Stimulated activated naive CD8-positive, alpha-beta T cell treated with anti-CD3 and anti-CD28 coated beads, Interleukin-15, Interleukin-2, amounts not matched to agents 100 ng/mL and 50 ng/mL, for 24 hours (primary cell): ENCODE results near the gene FITM2.
"Not testable (repeated sequence)": the region's sequence is repeated elsewhere in the genome, so short reads cannot be mapped to it uniquely, and the experiment has no call there.

ENCODE experiments used
- H3K27ac Mint-ChIP-seq: one replicate; pipeline ENCODE4 v1.8.0; 2021; ENCODE audit warnings: mild to moderate bottlenecking, mixed read lengths
- H3K27me3 Mint-ChIP-seq: one replicate; pipeline ENCODE4 v1.8.0; 2021; ENCODE audit warnings: mixed read lengths
- H3K36me3 Mint-ChIP-seq: one replicate; pipeline ENCODE4 v1.8.0; 2021; ENCODE audit warnings: low read depth, mixed read lengths
- H3K4me1 Mint-ChIP-seq: one replicate; pipeline ENCODE4 v1.8.0; 2021; ENCODE audit warnings: low read depth, mixed read lengths
- H3K4me3 Mint-ChIP-seq: one replicate; pipeline ENCODE4 v1.8.0; 2021; ENCODE audit warnings: mild to moderate bottlenecking, mixed read lengths
- H3K9me3 Mint-ChIP-seq: one replicate; pipeline ENCODE4 v1.8.0; 2021; ENCODE audit warnings: mixed read lengths

FITM2 gene

GRCh38 chr20:44309763-44310663, 989 bp downstream of the FITM2 start:
- Mint-ChIP-seq H3K9me3 (no peaks in the 10 kb centered on the region), H3K27me3 (no peaks in the 10 kb centered on the region), H3K27ac (peak overlapping the region; percentile 94), H3K4me3 (peak overlapping the region; percentile 91), H3K36me3 (peaks cover 6% of the 10 kb centered on the region), H3K4me1 (peaks cover 20% of the 10 kb centered on the region)

DNA sequence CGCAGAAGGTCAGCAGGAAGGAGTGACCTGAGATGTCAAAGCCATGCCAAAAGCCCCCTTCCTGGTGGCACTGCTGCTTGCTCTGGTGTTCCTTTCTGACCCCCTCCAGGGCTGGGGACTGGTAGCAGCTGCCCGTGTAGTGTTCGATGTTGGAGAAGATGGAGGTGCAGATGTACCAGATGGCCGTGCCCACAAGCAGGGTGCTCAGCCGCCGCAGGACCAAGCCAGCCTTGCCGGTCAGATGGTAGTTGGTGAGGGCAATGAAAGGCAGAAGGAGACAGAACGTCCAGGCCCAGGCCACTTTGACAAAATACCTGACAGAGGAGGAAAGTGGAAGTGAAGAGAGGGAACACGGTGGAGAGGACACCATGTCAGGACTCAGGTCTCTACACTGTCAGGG, 4.1 kb downstream of the FITM2 start:
- no peak overlapping the region for H3K4me3 Mint-ChIP-seq
- H3K36me3 Mint-ChIP-seq, result peaks cover 10% of the 10 kb centered on the region
- no peaks in the 10 kb centered on the region for H3K27me3 Mint-ChIP-seq
- H3K27ac Mint-ChIP-seq, result no peak overlapping the region
- H3K4me1 Mint-ChIP-seq, result peaks cover 20% of the 10 kb centered on the region
- no peaks in the 10 kb centered on the region for H3K9me3 Mint-ChIP-seq

DNA sequence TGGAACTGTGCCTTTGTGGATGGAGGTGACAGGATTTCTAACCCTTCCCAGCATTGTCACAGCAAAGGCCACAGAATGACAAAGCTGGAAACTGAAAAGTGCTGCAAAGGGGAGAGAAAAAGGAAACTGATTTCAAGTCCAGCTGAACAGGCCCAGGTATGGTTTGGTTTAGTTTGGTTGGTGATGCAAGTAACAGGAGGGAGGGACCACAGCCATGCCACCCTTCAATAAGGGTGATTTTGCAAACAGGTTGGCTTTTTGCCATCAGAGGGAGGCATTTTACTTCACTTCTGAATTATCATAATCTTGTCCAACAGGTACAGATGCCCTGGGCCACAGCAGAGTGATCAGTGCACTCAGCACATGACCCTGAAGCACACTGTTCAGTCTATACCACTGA, 6.6 kb downstream of the FITM2 start:
- Mint-ChIP-seq H3K9me3 (no peaks in the 10 kb centered on the region), H3K4me3 (no peak overlapping the region), H3K36me3 (peaks cover 10% of the 10 kb centered on the region), H3K27ac (no peak overlapping the region), H3K4me1 (peaks cover 3% of the 10 kb centered on the region), H3K27me3 (no peaks in the 10 kb centered on the region)

DNA sequence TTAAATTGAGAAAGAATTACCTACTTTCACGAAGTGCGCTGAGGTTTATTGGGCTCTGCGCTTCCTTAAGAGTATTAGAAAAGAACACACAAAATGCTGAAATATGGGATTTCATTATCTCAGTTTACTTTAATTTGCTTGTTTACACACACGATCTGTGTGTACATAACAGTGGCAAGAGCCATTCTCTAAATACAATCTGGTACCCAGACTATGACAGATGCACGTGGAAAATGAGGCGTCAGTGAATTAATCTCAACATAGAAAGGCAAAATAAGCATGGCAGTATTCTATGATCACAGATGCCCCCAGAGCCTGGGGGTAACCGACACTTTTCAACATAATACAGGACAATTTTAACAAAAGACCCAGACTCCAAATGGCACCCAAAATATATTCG, 8.3 kb downstream of the FITM2 start:
- H3K9me3 Mint-ChIP-seq, result no peaks in the 10 kb centered on the region
- H3K36me3 Mint-ChIP-seq, result peaks cover 10% of the 10 kb centered on the region
- H3K4me1 Mint-ChIP-seq, result no peaks in the 10 kb centered on the region
- H3K27me3 Mint-ChIP-seq, result no peaks in the 10 kb centered on the region
- no peak overlapping the region for H3K27ac Mint-ChIP-seq
- H3K4me3 Mint-ChIP-seq, result no peak overlapping the region

DNA sequence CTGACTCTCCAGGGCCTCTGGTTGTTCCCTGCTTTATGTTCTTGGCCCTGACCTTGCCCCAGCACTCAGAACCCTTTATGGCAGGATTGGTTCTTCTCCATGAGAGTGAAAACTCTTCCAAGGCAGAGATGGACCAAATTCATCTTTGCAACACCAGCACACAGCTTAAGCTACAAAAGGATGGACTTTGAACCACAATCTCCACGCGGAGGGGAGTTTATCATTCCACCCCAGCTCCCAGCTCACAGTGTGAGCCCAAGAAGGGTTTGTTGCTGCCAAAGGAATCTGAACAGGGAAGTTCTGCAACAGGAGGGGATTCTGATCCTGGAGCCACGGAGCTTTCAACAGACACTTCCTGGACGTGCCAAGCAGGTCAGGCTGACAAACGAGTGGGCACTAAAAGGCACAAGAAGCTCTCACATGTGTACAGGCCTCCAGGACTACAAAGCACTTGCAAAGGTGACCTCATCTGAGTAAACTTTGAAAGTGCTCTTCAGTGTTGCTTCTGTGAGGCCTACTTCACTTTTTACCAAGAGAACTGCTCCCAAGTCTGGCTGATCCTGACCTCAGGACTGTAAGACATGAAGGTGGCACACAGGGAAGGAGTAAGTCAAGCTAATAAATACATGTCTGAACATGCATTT, 8.9 kb downstream of the FITM2 start:
- H3K27me3 Mint-ChIP-seq, result no peaks in the 10 kb centered on the region
- H3K27ac Mint-ChIP-seq, result no peak overlapping the region
- peaks cover 10% of the 10 kb centered on the region for H3K36me3 Mint-ChIP-seq
- H3K4me3 Mint-ChIP-seq, result no peak overlapping the region
- no peaks in the 10 kb centered on the region for H3K4me1 Mint-ChIP-seq
- no peaks in the 10 kb centered on the region for H3K9me3 Mint-ChIP-seq

DNA sequence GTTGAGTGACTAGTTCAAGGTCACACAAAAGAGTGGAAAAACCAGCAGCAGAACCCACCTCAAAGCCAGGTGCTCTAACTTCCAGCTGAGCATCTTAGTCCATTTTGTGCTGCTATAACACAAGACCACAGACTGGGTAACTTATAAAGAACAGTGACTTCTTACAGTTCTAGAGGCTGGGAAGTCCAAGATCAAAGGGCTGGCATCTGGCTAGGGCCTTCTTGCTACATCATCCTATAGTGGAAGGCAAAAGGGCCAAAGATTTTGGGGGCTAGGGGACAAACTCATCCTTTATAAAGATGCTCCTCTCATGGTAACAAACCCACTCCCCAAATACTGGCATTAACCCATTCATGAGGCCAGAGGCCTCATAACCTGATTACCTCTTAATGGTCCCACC, 9.7 kb downstream of the FITM2 start:
- Mint-ChIP-seq H3K27me3 (no peaks in the 10 kb centered on the region), H3K36me3 (peaks cover 7% of the 10 kb centered on the region), H3K4me3 (no peak overlapping the region), H3K27ac (no peak overlapping the region), H3K4me1 (no peaks in the 10 kb centered on the region), H3K9me3 (no peaks in the 10 kb centered on the region)

DNA sequence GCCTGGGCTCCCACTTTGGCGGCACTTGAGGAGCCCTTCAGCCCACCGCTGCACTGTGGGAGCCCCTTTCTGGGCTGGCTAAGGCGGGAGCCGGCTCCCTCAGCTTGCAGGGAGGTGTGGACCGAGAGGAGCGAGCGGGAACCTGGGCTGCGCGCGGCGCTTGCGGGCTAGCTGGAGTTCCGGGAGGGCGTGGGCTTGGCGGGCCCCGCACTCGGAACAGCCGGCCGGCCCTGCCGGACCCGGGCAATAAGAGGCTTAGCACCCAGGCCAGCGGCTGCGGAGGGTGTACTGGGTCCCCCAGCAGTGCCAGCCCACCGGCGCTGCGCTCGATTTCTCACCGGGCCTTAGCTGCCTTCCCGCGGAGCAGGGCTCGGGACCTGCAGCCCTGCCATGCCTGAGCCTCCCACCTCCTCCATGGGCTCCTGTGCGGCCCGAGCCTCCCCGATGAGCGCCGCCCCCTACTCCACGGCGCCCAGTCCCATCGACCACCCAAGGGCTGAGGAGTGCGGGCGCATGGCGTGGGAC, 11.9 kb downstream of the FITM2 start:
- not testable (repeated sequence) for H3K27me3 Mint-ChIP-seq, H3K27ac Mint-ChIP-seq, H3K4me1 Mint-ChIP-seq, H3K4me3 Mint-ChIP-seq, H3K9me3 Mint-ChIP-seq, H3K36me3 Mint-ChIP-seq

- Mint-ChIP-seq H3K4me1 (no peaks in the 10 kb centered on the region), H3K27me3 (no peaks in the 10 kb centered on the region), H3K27ac (no peak overlapping the region), H3K36me3 (no peaks in the 10 kb centered on the region), H3K9me3 (no peaks in the 10 kb centered on the region), H3K4me3 (no peak overlapping the region)
These were observed 13.3 kb downstream of the FITM2 start for GRCh38 chr20:44297721-44298120.

GRCh38 chr20:44296011-44296410, 15.0 kb downstream of the FITM2 start:
- no peak overlapping the region for H3K4me3 Mint-ChIP-seq
- no peaks in the 10 kb centered on the region for H3K27me3 Mint-ChIP-seq
- H3K27ac Mint-ChIP-seq, result no peak overlapping the region
- H3K9me3 Mint-ChIP-seq, result no peaks in the 10 kb centered on the region
- H3K36me3 Mint-ChIP-seq, result no peaks in the 10 kb centered on the region
- H3K4me1 Mint-ChIP-seq, result no peaks in the 10 kb centered on the region

GRCh38 chr20:44291754-44292153, 19.2 kb downstream of the FITM2 start:
- H3K9me3 Mint-ChIP-seq, result no peaks in the 10 kb centered on the region
- H3K36me3 Mint-ChIP-seq, result peaks cover 10% of the 10 kb centered on the region
- no peak overlapping the region for H3K4me3 Mint-ChIP-seq
- no peaks in the 10 kb centered on the region for H3K4me1 Mint-ChIP-seq
- H3K27me3 Mint-ChIP-seq, result no peaks in the 10 kb centered on the region
- no peak overlapping the region for H3K27ac Mint-ChIP-seq

GRCh38 chr20:44288252-44288651, 22.8 kb downstream of the FITM2 start:
- H3K27ac Mint-ChIP-seq, result no peak overlapping the region
- H3K36me3 Mint-ChIP-seq, result peaks cover 10% of the 10 kb centered on the region
- no peaks in the 10 kb centered on the region for H3K4me1 Mint-ChIP-seq
- no peaks in the 10 kb centered on the region for H3K9me3 Mint-ChIP-seq
- no peak overlapping the region for H3K4me3 Mint-ChIP-seq
- no peaks in the 10 kb centered on the region for H3K27me3 Mint-ChIP-seq

- Mint-ChIP-seq H3K4me1 (no peaks in the 10 kb centered on the region), H3K27me3 (no peaks in the 10 kb centered on the region), H3K9me3 (no peaks in the 10 kb centered on the region), H3K27ac (no peak overlapping the region), H3K36me3 (peaks cover 10% of the 10 kb centered on the region), H3K4me3 (no peak overlapping the region)
These were observed 23.5 kb downstream of the FITM2 start for GRCh38 chr20:44287272-44288097.

DNA sequence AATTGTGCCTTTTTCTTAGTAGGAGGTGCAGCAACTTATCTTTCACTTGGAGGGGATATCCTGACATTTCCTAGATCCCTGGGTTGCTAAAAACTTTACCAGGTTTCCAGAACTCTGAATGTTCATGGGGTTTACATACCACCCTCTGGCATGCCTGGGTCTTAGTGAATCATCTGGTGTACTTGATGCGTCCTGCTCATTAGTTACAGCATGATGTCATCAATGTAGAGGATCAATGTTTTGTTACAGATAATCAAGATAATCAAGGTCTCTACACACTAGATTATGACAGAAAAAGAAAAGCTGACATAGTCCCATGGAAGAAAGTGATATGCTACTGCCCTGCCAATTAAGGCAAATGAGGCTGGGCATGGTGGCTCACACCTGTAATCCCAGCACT, 27.0 kb downstream of the FITM2 start:
- Mint-ChIP-seq H3K36me3 (peaks cover 5% of the 10 kb centered on the region), H3K4me3 (no peak overlapping the region), H3K4me1 (no peaks in the 10 kb centered on the region), H3K9me3 (no peaks in the 10 kb centered on the region), H3K27me3 (no peaks in the 10 kb centered on the region), H3K27ac (no peak overlapping the region)

DNA sequence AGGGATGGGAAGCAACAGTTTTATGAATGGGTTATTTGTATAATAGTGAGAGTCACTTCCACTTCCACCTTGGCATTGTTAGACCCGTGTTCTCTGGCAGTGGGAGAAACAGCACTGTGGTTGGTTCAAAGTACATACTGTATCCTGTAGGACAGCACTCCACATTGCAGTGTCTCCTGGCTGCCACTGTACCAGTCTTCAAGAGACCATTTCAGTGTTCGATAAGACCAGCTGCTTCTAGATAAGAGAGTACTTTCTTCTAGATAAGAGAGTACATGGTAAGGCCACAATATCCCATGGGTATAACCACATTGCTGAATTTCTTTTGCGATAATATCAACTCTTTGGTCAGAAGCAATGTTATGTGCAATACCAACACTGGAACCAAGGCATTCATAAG, 28.8 kb downstream of the FITM2 start:
- no peaks in the 10 kb centered on the region for H3K36me3 Mint-ChIP-seq
- H3K27me3 Mint-ChIP-seq, result no peaks in the 10 kb centered on the region

DNA sequence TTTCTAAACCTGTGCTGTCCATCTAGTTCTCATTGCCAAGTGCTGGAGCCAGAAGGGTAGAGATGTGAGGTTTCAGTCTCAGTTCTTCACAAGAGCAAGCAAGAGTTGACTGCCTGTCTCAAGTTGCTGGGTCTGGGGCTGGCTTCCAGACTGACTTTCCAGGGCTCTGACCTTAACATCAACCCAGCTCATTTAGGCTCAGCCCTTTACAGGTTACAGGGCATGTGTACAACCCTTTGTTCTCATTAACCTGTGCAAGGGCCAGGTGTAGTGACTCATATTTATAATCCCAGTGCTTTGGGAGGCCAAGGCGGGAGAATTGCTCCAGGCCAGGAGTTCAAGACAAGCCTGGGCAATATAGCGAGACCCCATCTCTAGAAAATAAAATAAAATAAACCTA, 30.6 kb downstream of the FITM2 start:
- H3K4me1 Mint-ChIP-seq, result no peaks in the 10 kb centered on the region
- no peaks in the 10 kb centered on the region for H3K36me3 Mint-ChIP-seq
- H3K9me3 Mint-ChIP-seq, result no peaks in the 10 kb centered on the region
- no peak overlapping the region for H3K27ac Mint-ChIP-seq
- H3K4me3 Mint-ChIP-seq, result no peak overlapping the region
- no peaks in the 10 kb centered on the region for H3K27me3 Mint-ChIP-seq

More for the DNA sequence above, 28.8 kb downstream of the FITM2 start:
- H3K4me1 Mint-ChIP-seq, result no peaks in the 10 kb centered on the region
- H3K27ac Mint-ChIP-seq, result no peak overlapping the region
- H3K9me3 Mint-ChIP-seq, result no peaks in the 10 kb centered on the region
- H3K4me3 Mint-ChIP-seq, result no peak overlapping the region
